Measurements from ENCODE around the gene GALT. TPM values are rescaled to one million over a fixed set of nuclear protein-coding genes. Genes with fewer than 3 reads are reported as not detected.

GALT gene
- total and polyA plus RNA-seq, 2 of the 13 experiments (the other 11 are each of a cell fraction or from before 2014, with no cell fraction given), result 40.4 to 46.3 TPM

DNA sequence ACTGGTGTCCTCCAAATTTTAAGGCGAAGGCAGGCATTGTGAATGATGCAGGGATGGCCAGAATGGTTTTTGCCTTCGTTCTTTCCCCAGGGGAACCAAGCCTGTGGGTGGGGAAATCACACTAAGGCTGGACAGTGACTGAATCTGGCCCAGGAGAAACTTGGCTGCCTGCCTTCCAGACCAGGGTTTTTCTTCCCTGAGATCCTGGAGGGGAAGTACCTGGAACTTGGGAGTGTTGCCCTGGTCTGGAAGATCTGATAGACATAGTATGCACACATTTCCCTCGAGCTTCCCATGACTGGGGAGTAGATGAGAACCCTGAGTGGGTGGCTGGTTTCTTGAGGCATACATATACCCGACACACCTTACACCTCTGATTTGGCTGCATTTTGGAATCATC, 4.8 kb downstream of the GALT start:
- Histone ChIP-seq H4K20me1 (ENCODE audit: insufficient read depth, low read length) (no peaks in the 10 kb centered on the region), H3K27me3 (ENCODE audit: control insufficient read depth in 1 of 2, insufficient read depth in 2 of 2, low read length in 2 of 2) (no peaks in the 10 kb centered on the region; a peak in 3 of 5 replicates), H3K4me1 (ENCODE audit: insufficient read depth, low read length) (peaks cover 57% of the 10 kb centered on the region), H3K27ac (ENCODE audit: extremely low read length, insufficient read depth, low read length) (peak overlapping the region; percentile 75), H3K79me2 (ENCODE audit: insufficient read depth, low read length) (peaks cover 16% of the 10 kb centered on the region), H3K36me3 (replicated peaks in 1 of 2; ENCODE audit: control insufficient read depth in 1 of 2, insufficient read depth in 2 of 2, low read length in 2 of 2) (peaks cover 8 to 18% of the 10 kb centered on the region in 2 experiments), H3K4me2 (ENCODE audit: low read depth, low read length) (peak overlapping the region; percentile 100), H3K9me3 (ENCODE audit: low read length) (no peaks in the 10 kb centered on the region), H3K9ac (ENCODE audit: insufficient read depth, low read depth, low read length) (peak overlapping the region; percentile 68), H3K4me3 (replicated peaks in 1 of 3; ENCODE audit: insufficient read depth in 1 of 3, low read depth in 2 of 3, low read length in 3 of 3) (peak overlapping the region; percentile 34 to 67 (median 57)), H2AFZ (ENCODE audit: low read length) (no peak overlapping the region)
- 63% methylated on average over 3 of the region's 4 CpGs for WGBS (ENCODE audit: low lambda C conversion rate)
- intact Hi-C loops (cut with micrococcal nuclease; ENCODE audit: unreplicated experiment) (no loop called here), in situ Hi-C loops (cut with HindIII; ENCODE audit: extremely low pct_ligation_motif_present, low pct_unique_long_range_greater_than_20kb) (no loop called here)
- ChIA-PET POLR2A (interaction anchor here (1.0 to 3.1 kb wide), 8 partner anchors 8 to 31 kb away, joined by 3 to 29 read pairs (median 5); partner anchors contain the start of genes CCL27, DCTN3 and SIGMAR1), CTCF (ENCODE audit: low intra/inter-chr PET ratio, low total read pairs) (interaction anchor here (0.9 kb wide), 1 partner anchor 13 kb away, joined by 3 read pairs; no protein-coding TSS in a partner anchor)
- BruUV-seq (replicated peaks), result TSS peak; percentile 97
- FAIRE-seq, result peak; percentile 4
- DNase-seq (ENCODE audit: low spot score), result no peak
- 0 out of 2 replicates have a peak, but pooled peaks have one; percentile 17 for TF ChIP-seq ZFP36L1 (CRISPR knock-in tag; IDR thresholded peaks at IDR 0.05)
- no peak for TF ChIP-seq U2AF2 (IDR thresholded peaks at IDR 0.05; ENCODE audit: low read depth, low read length)
- no peak for TF ChIP-seq PHF21A (CRISPR knock-in tag; IDR thresholded peaks at IDR 0.05)
- TF ChIP-seq SPEN (CRISPR knock-in tag; IDR thresholded peaks at IDR 0.05; ENCODE audit: low read depth), result no peak
- TF ChIP-seq IRF2 (CRISPR knock-in tag; IDR thresholded peaks at IDR 0.05), result no peak
- TF ChIP-seq HMG20A (CRISPR knock-in tag; IDR thresholded peaks at IDR 0.05; ENCODE audit: borderline replicate concordance), result no peak
- TF ChIP-seq HDAC2 (CRISPR knock-in tag; IDR thresholded peaks at IDR 0.05), result no peak
- TF ChIP-seq ZMYM4 (CRISPR knock-in tag; IDR thresholded peaks at IDR 0.05), result no peak
- TF ChIP-seq ZNF607 (CRISPR knock-in tag; IDR thresholded peaks at IDR 0.05; ENCODE audit: borderline replicate concordance), result 0 out of 2 replicates have a peak, but pooled peaks have one; percentile 13
- TF ChIP-seq CAMTA2 (CRISPR knock-in tag; IDR thresholded peaks at IDR 0.05; ENCODE audit: borderline replicate concordance), result no peak
- TF ChIP-seq, protein P1, sequence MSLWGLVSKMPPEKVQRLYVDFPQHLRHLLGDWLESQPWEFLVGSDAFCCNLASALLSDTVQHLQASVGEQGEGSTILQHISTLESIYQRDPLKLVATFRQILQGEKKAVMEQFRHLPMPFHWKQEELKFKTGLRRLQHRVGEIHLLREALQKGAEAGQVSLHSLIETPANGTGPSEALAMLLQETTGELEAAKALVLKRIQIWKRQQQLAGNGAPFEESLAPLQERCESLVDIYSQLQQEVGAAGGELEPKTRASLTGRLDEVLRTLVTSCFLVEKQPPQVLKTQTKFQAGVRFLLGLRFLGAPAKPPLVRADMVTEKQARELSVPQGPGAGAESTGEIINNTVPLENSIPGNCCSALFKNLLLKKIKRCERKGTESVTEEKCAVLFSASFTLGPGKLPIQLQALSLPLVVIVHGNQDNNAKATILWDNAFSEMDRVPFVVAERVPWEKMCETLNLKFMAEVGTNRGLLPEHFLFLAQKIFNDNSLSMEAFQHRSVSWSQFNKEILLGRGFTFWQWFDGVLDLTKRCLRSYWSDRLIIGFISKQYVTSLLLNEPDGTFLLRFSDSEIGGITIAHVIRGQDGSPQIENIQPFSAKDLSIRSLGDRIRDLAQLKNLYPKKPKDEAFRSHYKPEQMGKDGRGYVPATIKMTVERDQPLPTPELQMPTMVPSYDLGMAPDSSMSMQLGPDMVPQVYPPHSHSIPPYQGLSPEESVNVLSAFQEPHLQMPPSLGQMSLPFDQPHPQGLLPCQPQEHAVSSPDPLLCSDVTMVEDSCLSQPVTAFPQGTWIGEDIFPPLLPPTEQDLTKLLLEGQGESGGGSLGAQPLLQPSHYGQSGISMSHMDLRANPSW (CRISPR knock-in tag; IDR thresholded peaks at IDR 0.05; ENCODE audit: borderline replicate concordance), result no peak
- TF ChIP-seq CC2D1A (CRISPR knock-in tag; IDR thresholded peaks at IDR 0.05), result no peak
- no peak for TF ChIP-seq ZFY (CRISPR knock-in tag; IDR thresholded peaks at IDR 0.05)
- TF ChIP-seq, protein P2, sequence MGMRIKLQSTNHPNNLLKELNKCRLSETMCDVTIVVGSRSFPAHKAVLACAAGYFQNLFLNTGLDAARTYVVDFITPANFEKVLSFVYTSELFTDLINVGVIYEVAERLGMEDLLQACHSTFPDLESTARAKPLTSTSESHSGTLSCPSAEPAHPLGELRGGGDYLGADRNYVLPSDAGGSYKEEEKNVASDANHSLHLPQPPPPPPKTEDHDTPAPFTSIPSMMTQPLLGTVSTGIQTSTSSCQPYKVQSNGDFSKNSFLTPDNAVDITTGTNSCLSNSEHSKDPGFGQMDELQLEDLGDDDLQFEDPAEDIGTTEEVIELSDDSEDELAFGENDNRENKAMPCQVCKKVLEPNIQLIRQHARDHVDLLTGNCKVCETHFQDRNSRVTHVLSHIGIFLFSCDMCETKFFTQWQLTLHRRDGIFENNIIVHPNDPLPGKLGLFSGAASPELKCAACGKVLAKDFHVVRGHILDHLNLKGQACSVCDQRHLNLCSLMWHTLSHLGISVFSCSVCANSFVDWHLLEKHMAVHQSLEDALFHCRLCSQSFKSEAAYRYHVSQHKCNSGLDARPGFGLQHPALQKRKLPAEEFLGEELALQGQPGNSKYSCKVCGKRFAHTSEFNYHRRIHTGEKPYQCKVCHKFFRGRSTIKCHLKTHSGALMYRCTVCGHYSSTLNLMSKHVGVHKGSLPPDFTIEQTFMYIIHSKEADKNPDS (CRISPR knock-in tag; IDR thresholded peaks at IDR 0.05), result no peak
- TF ChIP-seq ZNF562 (CRISPR knock-in tag; IDR thresholded peaks at IDR 0.05; ENCODE audit: borderline replicate concordance), result no peak
- TF ChIP-seq ZNF501 (CRISPR knock-in tag; IDR thresholded peaks at IDR 0.05), result no peak; the same call in 1 of the 2 replicates
- 0 out of 2 replicates have a peak, but pooled peaks have one; percentile 27 for TF ChIP-seq ZNF850 (CRISPR knock-in tag; conservative IDR thresholded peaks at IDR 0.05)
- no peak for TF ChIP-seq SNAPC2 (CRISPR knock-in tag; IDR thresholded peaks at IDR 0.05)
- no peak for TF ChIP-seq ZNF83 (CRISPR knock-in tag; IDR thresholded peaks at IDR 0.05; ENCODE audit: borderline replicate concordance)
- TF ChIP-seq ZNF33A (CRISPR knock-in tag; IDR thresholded peaks at IDR 0.05; ENCODE audit: borderline replicate concordance), result 0 out of 2 replicates have a peak, but pooled peaks have one; percentile 42
- no peak for TF ChIP-seq KLF11 (CRISPR knock-in tag; IDR thresholded peaks at IDR 0.05)
- no peak for TF ChIP-seq MXD4 (CRISPR knock-in tag; IDR thresholded peaks at IDR 0.05)
- 0 out of 2 replicates have a peak, but pooled peaks have one; percentile 29 for TF ChIP-seq ZNF543 (CRISPR knock-in tag; IDR thresholded peaks at IDR 0.05)
- no peak for ATAC-seq

Data from HepG2 (cell line).